ENCODE data around the gene LRP8. TPM values are rescaled to one million over a fixed set of nuclear protein-coding genes. Genes with fewer than 3 reads are reported as not detected.

LRP8 gene
- polyA plus RNA-seq, 1 of the 3 experiments (the other 2 are of a cell fraction) = 19.9 TPM

DNA sequence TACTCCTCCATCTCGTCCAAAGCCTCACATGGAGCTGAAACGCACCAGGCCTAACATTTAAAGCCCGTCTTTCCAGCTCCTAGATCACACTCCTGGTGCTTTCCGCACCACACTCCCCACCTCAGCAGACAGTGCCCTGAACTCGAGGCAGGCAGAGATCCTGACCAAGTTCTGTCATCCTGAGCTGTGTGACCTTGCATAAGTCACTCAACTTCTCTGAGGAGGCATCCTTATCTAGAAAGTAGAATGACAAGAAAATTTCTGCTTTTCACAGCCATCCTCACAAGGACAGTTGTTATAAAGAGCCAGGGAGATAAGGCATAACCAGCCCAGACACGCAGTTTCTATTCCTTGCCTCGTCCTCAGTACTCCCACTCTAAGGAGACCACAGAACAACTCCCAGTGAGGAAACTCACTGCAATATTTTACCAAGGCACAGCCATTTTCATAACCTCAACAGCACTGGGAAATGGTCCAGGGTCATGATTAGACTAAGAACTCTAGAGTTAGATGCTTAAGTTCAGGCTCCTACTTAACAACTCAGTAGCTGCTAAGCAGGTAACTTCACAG lies 3.1 kb downstream of the LRP8 start:
- TF ChIP-seq MEF2A (IDR thresholded peaks at IDR 0.05; ENCODE audit: borderline replicate concordance, low read depth) (no peak), NRF1 (IDR thresholded peaks at IDR 0.05; ENCODE audit: low read depth, low read length) (no peak)
- TF ChIP-seq, protein P1, sequence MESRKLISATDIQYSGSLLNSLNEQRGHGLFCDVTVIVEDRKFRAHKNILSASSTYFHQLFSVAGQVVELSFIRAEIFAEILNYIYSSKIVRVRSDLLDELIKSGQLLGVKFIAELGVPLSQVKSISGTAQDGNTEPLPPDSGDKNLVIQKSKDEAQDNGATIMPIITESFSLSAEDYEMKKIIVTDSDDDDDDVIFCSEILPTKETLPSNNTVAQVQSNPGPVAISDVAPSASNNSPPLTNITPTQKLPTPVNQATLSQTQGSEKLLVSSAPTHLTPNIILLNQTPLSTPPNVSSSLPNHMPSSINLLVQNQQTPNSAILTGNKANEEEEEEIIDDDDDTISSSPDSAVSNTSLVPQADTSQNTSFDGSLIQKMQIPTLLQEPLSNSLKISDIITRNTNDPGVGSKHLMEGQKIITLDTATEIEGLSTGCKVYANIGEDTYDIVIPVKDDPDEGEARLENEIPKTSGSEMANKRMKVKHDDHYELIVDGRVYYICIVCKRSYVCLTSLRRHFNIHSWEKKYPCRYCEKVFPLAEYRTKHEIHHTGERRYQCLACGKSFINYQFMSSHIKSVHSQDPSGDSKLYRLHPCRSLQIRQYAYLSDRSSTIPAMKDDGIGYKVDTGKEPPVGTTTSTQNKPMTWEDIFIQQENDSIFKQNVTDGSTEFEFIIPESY (IDR thresholded peaks at IDR 0.05; ENCODE audit: borderline replicate concordance, low read depth) = no peak
- no peak overlapping the region for H3K27ac ChIP-seq (ENCODE audit: low read depth in 2 of 2, low read length in 1 of 2)
- 96% methylated on average over 7 of the region's 7 CpGs for WGBS (ENCODE audit: low lambda C conversion rate)
- CTCF ChIA-PET = interaction anchor here (0.6 to 1.8 kb wide), 3 partner anchors 36 to 52 kb away, joined by 3 to 9 read pairs (median 4); no protein-coding TSS in a partner anchor
- H3K9me3 ChIP-seq = no peaks in the 10 kb centered on the region
- no peak overlapping the region for H3K9ac ChIP-seq
- H3K4me2 ChIP-seq = no peak overlapping the region
- H3K4me1 ChIP-seq (ENCODE audit: control insufficient read depth in 1 of 2, insufficient read depth in 2 of 2, low read depth in 1 of 2, low read length in 1 of 2) = peaks cover 0 to 40% of the 10 kb centered on the region in 2 experiments; a peak in 2 of 4 replicates
- peaks cover 5 to 10% of the 10 kb centered on the region in 2 experiments for H3K36me3 ChIP-seq (replicated peaks in 1 of 2; ENCODE audit: control insufficient read depth in 1 of 2, insufficient read depth in 2 of 2, low read length in 1 of 2)
- no peak overlapping the region for H3K4me3 ChIP-seq (ENCODE audit: low read depth in 2 of 2, low read length in 1 of 2)
- H2AFZ ChIP-seq (ENCODE audit: low read depth) = no peak overlapping the region
- peaks cover 6% of the 10 kb centered on the region; the same call in 1 of the 2 replicates for H3K79me2 ChIP-seq (ENCODE audit: insufficient read depth)
- H3K27me3 ChIP-seq (ENCODE audit: insufficient read depth) = no peaks in the 10 kb centered on the region
- no peaks in the 10 kb centered on the region for H3F3A ChIP-seq (replicated peaks; ENCODE audit: insufficient read depth)
- H3K9me2 ChIP-seq = no peaks in the 10 kb centered on the region
- DNase-seq = no peak
- H4K20me1 ChIP-seq (ENCODE audit: insufficient read depth) = no peaks in the 10 kb centered on the region
- POLR2A ChIA-PET = interaction anchor here (1.6 kb wide), 1 partner anchor 28 kb away, joined by 4 read pairs; no protein-coding TSS in a partner anchor

DNA sequence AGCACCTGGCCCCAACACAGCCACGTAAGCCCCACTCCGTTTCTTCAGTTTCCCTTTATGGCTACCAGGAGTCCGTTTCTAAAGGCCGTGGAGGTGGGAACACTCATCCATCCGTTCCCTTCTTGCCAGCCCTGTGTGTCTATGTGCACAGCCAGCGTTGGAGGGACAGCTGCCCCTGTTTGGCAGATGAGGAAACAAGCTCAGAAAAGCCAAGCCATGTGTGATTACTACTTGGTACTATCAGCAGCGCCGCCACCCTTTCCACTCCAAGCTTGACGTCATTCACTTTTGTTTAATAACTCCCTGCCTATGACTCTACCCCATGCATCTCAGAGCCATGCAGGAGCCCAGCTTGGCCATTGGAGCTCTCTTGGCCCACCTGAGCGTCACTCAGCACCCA lies 3.5 kb downstream of the LRP8 start:
- Histone ChIP-seq H3K36me3 (replicated peaks in 1 of 2; ENCODE audit: control insufficient read depth in 1 of 2, insufficient read depth in 2 of 2, low read length in 1 of 2) (peaks cover 5 to 10% of the 10 kb centered on the region in 2 experiments), H3K4me1 (ENCODE audit: control insufficient read depth in 1 of 2, insufficient read depth in 2 of 2, low read depth in 1 of 2, low read length in 1 of 2) (peaks cover 0 to 45% of the 10 kb centered on the region in 2 experiments; a peak in 2 of 4 replicates), H3K27me3 (ENCODE audit: insufficient read depth) (no peaks in the 10 kb centered on the region), H3K79me2 (ENCODE audit: insufficient read depth) (peaks cover 6% of the 10 kb centered on the region; the same call in 1 of the 2 replicates), H3K27ac (ENCODE audit: low read depth in 2 of 2, low read length in 1 of 2) (no peak overlapping the region), H3K4me2 (no peak overlapping the region), H2AFZ (ENCODE audit: low read depth) (no peak overlapping the region), H3K9me2 (no peaks in the 10 kb centered on the region), H3K9ac (no peak overlapping the region), H3K4me3 (ENCODE audit: low read depth in 2 of 2, low read length in 1 of 2) (no peak overlapping the region), H4K20me1 (ENCODE audit: insufficient read depth) (no peaks in the 10 kb centered on the region), H3F3A (replicated peaks; ENCODE audit: insufficient read depth) (no peaks in the 10 kb centered on the region), H3K9me3 (no peaks in the 10 kb centered on the region)
- TF ChIP-seq FOSL2 (IDR thresholded peaks at IDR 0.05; ENCODE audit: borderline replicate concordance, low read depth) (no peak), FOXJ3 (CRISPR knock-in tag; IDR thresholded peaks at IDR 0.05) (no peak), SMC3 (IDR thresholded peaks at IDR 0.05; ENCODE audit: low read depth, low read length) (no peak)
- TF ChIP-seq, protein P2, sequence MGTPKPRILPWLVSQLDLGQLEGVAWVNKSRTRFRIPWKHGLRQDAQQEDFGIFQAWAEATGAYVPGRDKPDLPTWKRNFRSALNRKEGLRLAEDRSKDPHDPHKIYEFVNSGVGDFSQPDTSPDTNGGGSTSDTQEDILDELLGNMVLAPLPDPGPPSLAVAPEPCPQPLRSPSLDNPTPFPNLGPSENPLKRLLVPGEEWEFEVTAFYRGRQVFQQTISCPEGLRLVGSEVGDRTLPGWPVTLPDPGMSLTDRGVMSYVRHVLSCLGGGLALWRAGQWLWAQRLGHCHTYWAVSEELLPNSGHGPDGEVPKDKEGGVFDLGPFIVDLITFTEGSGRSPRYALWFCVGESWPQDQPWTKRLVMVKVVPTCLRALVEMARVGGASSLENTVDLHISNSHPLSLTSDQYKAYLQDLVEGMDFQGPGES (IDR thresholded peaks at IDR 0.05; ENCODE audit: low read depth, low read length) = no peak
- ChIA-PET POLR2A (interaction anchor here (1.6 kb wide), 1 partner anchor 28 kb away, joined by 4 read pairs; no protein-coding TSS in a partner anchor), CTCF (interaction anchor here (0.6 to 1.8 kb wide), 3 partner anchors 35 to 52 kb away, joined by 3 to 9 read pairs (median 4); no protein-coding TSS in a partner anchor)
- no peak for DNase-seq
- 97% methylated on average over 10 of the region's 10 CpGs for WGBS (ENCODE audit: low lambda C conversion rate)

All from SK-N-SH (cell line).